HFF-Myc (cell line): ENCODE results near the gene TM4SF1.

Experiments
- DNase-seq: peaks from one replicate; pipeline ENCODE4 v3.0.0-alpha.2; 2011; ENCODE audit warnings: low read depth; ENCODE audit errors: extremely low read depth
- H3K4me3 ChIP-seq: replicated peaks from 2 replicates; pipeline ENCODE4 v1.5.1; 2011; ENCODE audit warnings: low read depth, mild to moderate bottlenecking, control low read depth, low read length
- TF ChIP-seq, protein P1 (sequence below): IDR thresholded peaks from 2 replicates; pipeline ENCODE4 v1.5.1; 2012; ENCODE audit warnings: mild to moderate bottlenecking, low read depth, low read length, control low read depth; ENCODE audit errors: missing control alignments

TM4SF1 gene

DNA sequence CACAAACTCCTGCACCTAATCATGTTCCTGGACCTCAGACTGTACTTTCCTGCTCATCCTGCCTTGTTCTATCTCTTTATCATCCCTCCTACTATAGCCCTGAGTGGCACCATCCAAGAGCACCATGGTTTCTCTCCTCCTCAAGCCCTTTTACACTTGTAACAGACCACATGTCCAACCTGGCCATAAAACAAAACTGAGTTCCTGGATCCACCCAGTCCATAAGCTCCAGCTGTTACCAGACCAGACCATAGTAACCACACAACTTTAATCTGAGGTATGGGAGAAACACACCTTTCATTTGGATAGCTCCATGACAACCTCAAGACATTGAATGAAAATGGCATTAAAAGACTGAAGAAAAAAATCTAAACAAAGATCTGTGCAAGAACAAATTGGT, 53.1 kb downstream of the TM4SF1 start:
- no peak for DNase-seq
- H3K4me3 ChIP-seq: no peak overlapping the region
- TF ChIP-seq, protein P1, sequence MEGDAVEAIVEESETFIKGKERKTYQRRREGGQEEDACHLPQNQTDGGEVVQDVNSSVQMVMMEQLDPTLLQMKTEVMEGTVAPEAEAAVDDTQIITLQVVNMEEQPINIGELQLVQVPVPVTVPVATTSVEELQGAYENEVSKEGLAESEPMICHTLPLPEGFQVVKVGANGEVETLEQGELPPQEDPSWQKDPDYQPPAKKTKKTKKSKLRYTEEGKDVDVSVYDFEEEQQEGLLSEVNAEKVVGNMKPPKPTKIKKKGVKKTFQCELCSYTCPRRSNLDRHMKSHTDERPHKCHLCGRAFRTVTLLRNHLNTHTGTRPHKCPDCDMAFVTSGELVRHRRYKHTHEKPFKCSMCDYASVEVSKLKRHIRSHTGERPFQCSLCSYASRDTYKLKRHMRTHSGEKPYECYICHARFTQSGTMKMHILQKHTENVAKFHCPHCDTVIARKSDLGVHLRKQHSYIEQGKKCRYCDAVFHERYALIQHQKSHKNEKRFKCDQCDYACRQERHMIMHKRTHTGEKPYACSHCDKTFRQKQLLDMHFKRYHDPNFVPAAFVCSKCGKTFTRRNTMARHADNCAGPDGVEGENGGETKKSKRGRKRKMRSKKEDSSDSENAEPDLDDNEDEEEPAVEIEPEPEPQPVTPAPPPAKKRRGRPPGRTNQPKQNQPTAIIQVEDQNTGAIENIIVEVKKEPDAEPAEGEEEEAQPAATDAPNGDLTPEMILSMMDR: no peak

- H3K4me3 ChIP-seq: no peak overlapping the region
- TF ChIP-seq, protein P1: no peak
- DNase-seq: no peak
Measured at GRCh38 chr3:149321640-149322039, 55.8 kb downstream of the TM4SF1 start.

DNA sequence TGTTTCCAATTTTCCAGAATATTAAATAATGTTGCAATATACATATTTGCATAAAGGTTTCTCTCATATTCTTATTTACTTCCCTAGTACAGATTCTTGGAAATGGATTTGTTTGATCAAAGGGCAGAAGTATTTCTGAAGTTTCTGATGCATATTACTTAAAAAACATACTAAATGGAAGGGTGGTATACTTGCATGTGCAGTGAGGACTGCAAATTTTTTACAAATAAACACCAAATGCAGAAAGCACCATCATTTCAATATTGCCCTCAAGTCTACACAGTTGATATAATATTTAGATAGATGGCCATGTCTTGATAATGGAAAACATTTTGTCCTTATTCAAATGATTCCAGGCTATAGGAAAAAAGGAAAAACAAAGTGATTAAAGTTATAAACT, 56.3 kb downstream of the TM4SF1 start:
- no peak overlapping the region for H3K4me3 ChIP-seq
- TF ChIP-seq, protein P1: no peak
- no peak for DNase-seq

DNA sequence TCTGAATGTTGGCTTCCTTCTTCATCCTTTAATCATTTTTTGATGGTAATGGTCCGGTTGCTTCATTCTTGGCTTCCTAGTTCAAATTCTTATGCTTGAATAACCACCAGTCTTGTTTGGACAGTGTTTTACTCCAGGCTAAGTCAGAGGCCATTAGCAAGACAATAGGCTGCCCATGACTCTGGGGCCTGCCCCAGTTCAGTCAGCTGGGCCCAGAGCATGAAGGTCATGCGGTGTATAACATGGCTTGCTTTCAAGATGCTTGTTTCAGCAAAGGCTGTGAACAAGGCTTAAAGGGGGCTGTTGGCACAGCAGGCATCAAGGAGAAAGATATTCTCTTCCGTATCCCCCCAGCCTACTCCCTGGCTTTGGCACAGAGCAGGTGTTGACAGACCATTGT, 57.7 kb downstream of the TM4SF1 start:
- H3K4me3 ChIP-seq: no peak overlapping the region
- DNase-seq: no peak
- TF ChIP-seq, protein P1: no peak
